Hepatocyte (in vitro differentiated cells): ENCODE measurements around the gene GLT1D1. TPM values are rescaled to one million over a fixed set of nuclear protein-coding genes. Genes with fewer than 3 reads are reported as not detected.

Experiments
- DNase-seq: peaks from one replicate; pipeline ENCODE4 v3.0.0-alpha.2; 2016; ENCODE audit warnings: low spot score
- H2AFZ ChIP-seq: fragments of 200-600 bp; sonication (generic); 2 replicates; pipeline ENCODE4 v1.6.0; 2016; ENCODE audit warnings: antibody characterized with exemption, mild to moderate bottlenecking
- H3K27ac ChIP-seq: fragments of 200-600 bp; sonication (generic); 2 replicates; pipeline ENCODE4 v1.5.1; 2016; ENCODE audit warnings: mild to moderate bottlenecking
- H3K27me3 ChIP-seq: fragments of 200-600 bp; sonication (generic); 2 replicates; pipeline ENCODE4 v1.6.1; 2016
- H3K36me3 ChIP-seq: fragments of 200-600 bp; sonication (generic); replicated peaks from 2 replicates; pipeline ENCODE4 v1.5.1; 2016; ENCODE audit warnings: low read depth; ENCODE audit not compliant: insufficient read depth
- H3K4me1 ChIP-seq: fragments of 200-600 bp; sonication (generic); 2 replicates; pipeline ENCODE4 v1.5.1; 2016; ENCODE audit warnings: mild to moderate bottlenecking, moderate library complexity; ENCODE audit not compliant: insufficient read depth
- H3K4me2 ChIP-seq: fragments of 200-600 bp; sonication (generic); 2 replicates; pipeline ENCODE4 v1.6.0; 2016
- H3K4me3 ChIP-seq: fragments of 200-600 bp; sonication (generic); 2 replicates; pipeline ENCODE4 v1.5.1; 2016; ENCODE audit warnings: mild to moderate bottlenecking
- H3K79me2 ChIP-seq: fragments of 200-600 bp; sonication (generic); 2 replicates; pipeline ENCODE4 v1.6.0; 2017; ENCODE audit warnings: mild to moderate bottlenecking
- H3K9me2 ChIP-seq: fragments of 200-600 bp; sonication (generic); replicated peaks from 2 replicates; pipeline ENCODE4 v1.6.0; 2017; ENCODE audit warnings: mild to moderate bottlenecking; ENCODE audit not compliant: insufficient read depth
- H3K9me3 ChIP-seq: fragments of 200-600 bp; sonication (generic); 2 replicates; pipeline ENCODE4 v1.5.1; 2016; ENCODE audit warnings: low read depth, mild to moderate bottlenecking
- H4K20me1 ChIP-seq: fragments of 200-600 bp; sonication (generic); 2 replicates; pipeline ENCODE4 v1.6.0; 2016; ENCODE audit warnings: mild to moderate bottlenecking; ENCODE audit not compliant: insufficient read depth, poor library complexity, severe bottlenecking
- EZH2 ChIP-seq: fragments of 200-600 bp; sonication (generic); IDR thresholded peaks from 2 replicates; pipeline ENCODE4 v1.6.1; 2016; ENCODE audit warnings: antibody characterized with exemption, mild to moderate bottlenecking, borderline replicate concordance
- EZH2phosphoT487 ChIP-seq: fragments of 200-600 bp; sonication (generic); IDR thresholded peaks from one replicate; pipeline ENCODE4 v1.6.1; 2018; ENCODE audit warnings: antibody characterized with exemption, mild to moderate bottlenecking, low read depth, moderate library complexity; ENCODE audit not compliant: unreplicated experiment, severe bottlenecking
- WGBS: methylation state at CpG from one replicate; pipeline ENCODE4 v1.1.6; 2016; ENCODE audit warnings: low lambda C conversion rate; ENCODE audit errors: missing lambda C conversion rate; 5-methylcytosine and 5-hydroxymethylcytosine counted together
- polyA plus RNA-seq: library from polyadenylated mRNA; unstranded; fragments of >200 nt; fragmentation: Nextera tagmentation; extraction: Ambion mirVana; gene quantifications from 2 replicates; pipeline ENCODE4 v1.2.1, GENCODE V29; 2016
- total RNA-seq: library from RNA; depleted of rRNA; stranded (reverse); fragments of >200 nt; gene quantifications from 2 replicates; pipeline ENCODE4 v1.2.3, GENCODE V29; 2014
- TF ChIP-seq, protein P1 (sequence below): fragments of 200-600 bp; sonication (generic); IDR thresholded peaks from 2 replicates; pipeline ENCODE4 v1.5.1; 2016; ENCODE audit warnings: antibody characterized with exemption, mild to moderate bottlenecking; ENCODE audit not compliant: poor library complexity

Gene GLT1D1
- total and polyA plus RNA-seq, 2 experiments from 2014 or later: 1.8 to 1.9 TPM

DNA sequence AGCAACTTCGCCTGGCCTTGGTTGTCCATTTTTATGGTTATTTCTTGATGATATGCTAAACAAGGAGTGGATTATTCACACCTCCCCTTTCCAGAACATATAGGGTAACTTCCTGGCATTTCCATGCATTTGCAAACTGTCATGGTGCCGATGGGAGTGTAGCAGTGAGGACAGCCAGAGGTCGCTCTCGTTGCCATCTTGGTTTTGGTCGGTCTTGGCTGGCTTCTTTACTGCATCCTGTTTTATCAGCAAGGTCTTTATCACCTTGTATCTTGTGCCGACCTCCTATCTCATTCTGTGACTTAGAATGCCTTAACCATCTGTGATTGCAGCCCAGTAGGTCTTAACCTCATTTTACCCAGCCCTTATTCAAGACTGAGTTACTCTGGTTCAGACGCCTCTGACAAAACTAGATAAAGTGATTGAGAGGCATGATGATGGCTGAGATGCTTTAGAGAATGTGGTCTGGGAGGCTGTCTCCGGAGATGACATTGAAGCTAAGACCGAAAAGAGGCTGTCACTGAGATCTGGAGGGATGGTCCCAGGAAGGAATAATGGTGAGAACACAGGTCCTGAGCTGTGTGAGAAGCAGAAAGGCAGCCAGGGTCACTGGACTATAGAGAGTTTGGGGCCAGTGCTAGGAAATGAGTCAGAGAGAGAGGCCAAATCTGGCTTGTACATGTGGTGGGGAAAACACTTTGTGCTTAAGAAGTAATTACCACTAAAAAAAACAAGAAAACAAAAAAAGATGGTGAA lies 2.9 kb downstream of the GLT1D1 start:
- Histone ChIP-seq H3K9me3 (no peaks in the 10 kb centered on the region), H3K4me2 (no peak overlapping the region), H3K36me3 (no peaks in the 10 kb centered on the region), H3K79me2 (no peaks in the 10 kb centered on the region), H3K9me2 (no peaks in the 10 kb centered on the region), H3K27me3 (peaks cover 43% of the 10 kb centered on the region), H3K27ac (no peak overlapping the region), H3K4me1 (peaks cover 4% of the 10 kb centered on the region), H3K4me3 (no peak overlapping the region), H2AFZ (no peak overlapping the region), H4K20me1 (no peaks in the 10 kb centered on the region)
- TF ChIP-seq EZH2phosphoT487 (no peak), EZH2 (no peak)
- TF ChIP-seq, protein P1, sequence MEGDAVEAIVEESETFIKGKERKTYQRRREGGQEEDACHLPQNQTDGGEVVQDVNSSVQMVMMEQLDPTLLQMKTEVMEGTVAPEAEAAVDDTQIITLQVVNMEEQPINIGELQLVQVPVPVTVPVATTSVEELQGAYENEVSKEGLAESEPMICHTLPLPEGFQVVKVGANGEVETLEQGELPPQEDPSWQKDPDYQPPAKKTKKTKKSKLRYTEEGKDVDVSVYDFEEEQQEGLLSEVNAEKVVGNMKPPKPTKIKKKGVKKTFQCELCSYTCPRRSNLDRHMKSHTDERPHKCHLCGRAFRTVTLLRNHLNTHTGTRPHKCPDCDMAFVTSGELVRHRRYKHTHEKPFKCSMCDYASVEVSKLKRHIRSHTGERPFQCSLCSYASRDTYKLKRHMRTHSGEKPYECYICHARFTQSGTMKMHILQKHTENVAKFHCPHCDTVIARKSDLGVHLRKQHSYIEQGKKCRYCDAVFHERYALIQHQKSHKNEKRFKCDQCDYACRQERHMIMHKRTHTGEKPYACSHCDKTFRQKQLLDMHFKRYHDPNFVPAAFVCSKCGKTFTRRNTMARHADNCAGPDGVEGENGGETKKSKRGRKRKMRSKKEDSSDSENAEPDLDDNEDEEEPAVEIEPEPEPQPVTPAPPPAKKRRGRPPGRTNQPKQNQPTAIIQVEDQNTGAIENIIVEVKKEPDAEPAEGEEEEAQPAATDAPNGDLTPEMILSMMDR: no peak
- 70% methylated on average over 9 of the region's 9 CpGs for WGBS
- DNase-seq: no peak

DNA sequence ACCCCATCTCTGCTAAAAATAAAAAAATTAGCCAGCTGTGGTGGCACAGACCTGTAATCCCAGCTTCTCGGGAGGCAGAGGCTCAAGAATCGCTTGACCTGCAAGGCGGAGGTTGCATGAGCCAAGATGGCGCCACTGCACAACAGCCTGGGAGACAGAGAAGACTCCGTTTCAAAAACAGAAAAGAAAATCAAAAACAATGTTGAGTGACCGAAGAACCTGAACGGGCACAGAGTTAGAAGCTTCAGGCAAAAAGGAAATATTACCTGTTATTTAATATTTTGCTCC lies 3.5 kb downstream of the GLT1D1 start:
- no peak overlapping the region for H3K4me3 ChIP-seq
- DNase-seq: no peak
- 97% methylated on average over 7 of the region's 7 CpGs for WGBS

GRCh38 chr12:128857133-128857763 lies 4.0 kb downstream of the GLT1D1 start:
- TF ChIP-seq, protein P1: no peak
- TF ChIP-seq EZH2 (no peak), EZH2phosphoT487 (no peak)
- no peaks in the 10 kb centered on the region for H3K9me3 ChIP-seq
- H3K27me3 ChIP-seq: peaks cover 33% of the 10 kb centered on the region
- no peak overlapping the region for H3K27ac ChIP-seq
- peaks cover 4% of the 10 kb centered on the region for H3K4me1 ChIP-seq
- H2AFZ ChIP-seq: no peak overlapping the region
- no peaks in the 10 kb centered on the region for H3K9me2 ChIP-seq
- H3K4me2 ChIP-seq: no peak overlapping the region
- no peaks in the 10 kb centered on the region for H3K36me3 ChIP-seq
- no peak for DNase-seq
- WGBS: 81% methylated on average over 9 of the region's 9 CpGs
- H3K79me2 ChIP-seq: no peaks in the 10 kb centered on the region
- H4K20me1 ChIP-seq: no peaks in the 10 kb centered on the region
- no peak overlapping the region for H3K4me3 ChIP-seq

More for the DNA sequence above, 3.5 kb downstream of the GLT1D1 start:
- H3K36me3 ChIP-seq: no peaks in the 10 kb centered on the region
- no peak overlapping the region for H2AFZ ChIP-seq
- H3K4me1 ChIP-seq: peaks cover 4% of the 10 kb centered on the region
- no peaks in the 10 kb centered on the region for H3K79me2 ChIP-seq
- no peaks in the 10 kb centered on the region for H4K20me1 ChIP-seq
- TF ChIP-seq EZH2 (no peak), EZH2phosphoT487 (no peak)
- TF ChIP-seq, protein P1: no peak
- H3K27me3 ChIP-seq: peaks cover 38% of the 10 kb centered on the region
- no peak overlapping the region for H3K4me2 ChIP-seq
- H3K9me2 ChIP-seq: no peaks in the 10 kb centered on the region
- H3K9me3 ChIP-seq: no peaks in the 10 kb centered on the region
- no peak overlapping the region for H3K27ac ChIP-seq
